HG03039 (cell line): ENCODE measurements around the gene TXNRD3.

Source experiments
- ATAC-seq: cut with Tn5 transposase; IDR thresholded peaks from one replicate; pipeline ENCODE4 v1.9.1; 2021; ENCODE audit warnings: mild to moderate bottlenecking, moderate library complexity; ENCODE audit not compliant: unreplicated experiment

The TXNRD3 gene

GRCh38 chr3:126672340-126672739 lies 17.4 kb upstream of the TXNRD3 start:
- no peak for ATAC-seq

GRCh38 chr3:126671521-126671920 lies 16.6 kb upstream of the TXNRD3 start:
- ATAC-seq: no peak

- ATAC-seq: no peak
Observed at GRCh38 chr3:126668450-126669401, 13.8 kb upstream of the TXNRD3 start.

DNA sequence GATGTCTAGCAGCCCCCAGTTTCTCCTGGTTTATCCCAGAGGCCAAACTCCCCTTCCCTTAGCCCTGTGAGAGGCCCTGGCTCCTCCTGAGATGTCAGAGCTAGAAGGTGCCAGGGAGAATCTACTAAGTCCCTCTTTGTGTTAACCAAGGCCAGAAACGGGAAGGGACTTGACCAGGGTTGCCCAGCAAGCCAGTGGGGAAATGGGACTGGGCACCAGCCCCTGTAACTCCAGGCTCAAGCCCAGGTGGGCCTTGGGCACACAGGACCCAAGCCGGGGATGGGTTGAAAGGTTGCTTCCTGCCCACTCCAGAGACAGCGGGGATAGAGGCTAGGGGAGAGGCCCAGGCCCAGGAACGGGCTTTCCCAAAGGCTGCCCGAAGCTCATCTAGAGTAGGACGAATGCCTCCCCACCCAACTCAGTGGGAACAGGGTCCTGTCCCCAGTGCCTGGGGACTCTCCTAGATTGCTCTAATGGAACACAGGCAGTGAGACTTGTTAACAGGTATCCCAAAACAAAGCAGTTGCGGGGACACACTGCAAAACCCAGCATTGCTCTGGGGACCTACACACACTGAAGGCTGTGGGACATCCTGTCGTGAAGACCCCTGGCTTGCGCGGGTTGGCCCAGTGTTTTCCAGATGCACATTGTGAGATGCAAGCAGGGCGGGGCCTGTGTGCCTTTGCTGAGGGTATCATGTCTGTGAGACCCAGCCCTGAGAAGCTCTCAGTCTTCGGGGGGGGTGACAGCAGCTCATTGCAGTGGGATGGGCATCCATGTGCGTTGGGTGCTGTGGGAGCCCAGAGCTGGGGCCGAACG lies 12.9 kb upstream of the TXNRD3 start:
- ATAC-seq: no peak

DNA sequence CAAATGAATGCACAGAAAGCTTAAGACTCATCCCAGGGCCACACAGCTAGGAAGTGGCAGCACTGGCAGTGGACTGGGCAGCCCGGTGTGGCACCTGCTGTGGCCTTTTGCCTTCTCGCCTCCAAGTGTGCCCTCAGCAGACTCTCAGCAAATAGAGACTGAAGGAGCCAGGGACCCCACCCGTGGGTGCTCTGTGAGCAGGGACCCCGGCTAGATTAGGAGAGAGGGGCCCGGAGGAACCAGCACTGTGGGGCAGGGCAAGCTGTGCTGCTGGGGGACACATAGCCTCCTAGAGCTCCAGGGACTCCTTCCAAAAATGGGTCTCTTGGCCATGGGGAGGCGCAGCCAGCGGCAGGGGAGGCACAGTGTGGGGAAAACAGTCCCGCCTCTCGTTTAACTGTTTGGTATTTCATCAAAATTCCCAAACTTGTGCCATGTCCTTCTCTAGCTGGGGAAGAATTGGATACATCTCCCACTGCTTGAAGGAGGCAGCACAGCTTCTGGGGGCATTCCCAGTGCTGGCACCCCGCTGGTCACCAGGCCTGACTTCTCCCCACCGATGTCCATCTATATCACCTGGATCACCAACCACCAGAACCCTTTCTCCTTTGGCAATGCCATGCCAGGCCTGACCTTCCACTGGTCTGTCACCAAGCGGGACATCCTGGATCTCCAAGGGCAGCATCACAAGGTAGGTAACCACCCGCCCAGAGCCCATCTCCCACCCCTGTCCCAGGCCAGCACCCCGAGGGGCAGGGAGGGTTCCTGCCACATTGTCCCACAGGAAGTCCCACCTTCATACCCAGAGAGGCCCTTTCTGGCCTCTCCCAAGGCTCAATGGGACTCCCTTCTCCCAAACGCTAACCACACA lies 12.0 kb upstream of the TXNRD3 start:
- no peak for ATAC-seq

GRCh38 chr3:126665959-126666657 lies 11.2 kb upstream of the TXNRD3 start:
- no peak for ATAC-seq

GRCh38 chr3:126665221-126665936 lies 10.5 kb upstream of the TXNRD3 start:
- no peak for ATAC-seq

GRCh38 chr3:126664591-126665214 lies 9.8 kb upstream of the TXNRD3 start:
- ATAC-seq: no peak

DNA sequence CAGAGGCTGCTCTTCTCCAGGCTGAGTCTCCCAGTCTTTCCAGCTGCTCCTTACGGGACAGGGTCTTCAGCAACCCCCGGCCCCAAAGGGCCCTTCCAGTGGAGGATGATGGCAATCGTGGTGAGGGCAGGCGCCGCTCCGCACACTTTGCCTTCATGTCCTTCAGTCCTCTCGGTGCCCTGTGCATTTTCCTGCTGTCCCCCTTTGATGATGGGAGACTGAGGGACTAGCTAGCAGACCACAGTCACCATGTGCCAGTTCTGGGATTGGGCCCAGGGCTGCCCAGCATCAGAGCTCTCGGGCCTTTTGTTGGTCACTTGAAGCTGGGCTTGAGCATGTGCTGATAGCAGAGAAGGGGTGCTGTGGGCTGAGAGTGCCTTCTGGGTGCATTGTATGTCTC lies 8.8 kb upstream of the TXNRD3 start:
- ATAC-seq: no peak

DNA sequence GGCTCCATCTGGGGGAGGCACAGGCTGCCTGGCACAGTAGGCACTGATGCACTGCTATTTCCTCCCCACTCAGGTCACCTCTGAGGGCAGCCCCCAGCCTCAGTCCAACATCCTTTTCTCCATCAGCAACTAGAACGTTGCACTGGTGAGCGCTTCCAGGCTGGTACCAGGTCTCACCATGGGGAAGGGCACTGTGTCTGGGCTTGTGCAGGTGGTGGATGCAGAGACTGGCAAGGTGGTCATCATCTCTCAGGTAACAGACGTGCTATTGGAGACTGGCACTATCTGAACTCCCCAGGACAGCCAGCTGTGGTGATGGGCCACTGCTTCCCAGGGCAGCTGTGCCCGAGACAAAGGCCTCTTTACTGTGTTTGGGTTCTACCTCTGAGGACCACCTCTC lies 8.3 kb upstream of the TXNRD3 start:
- ATAC-seq: no peak

DNA sequence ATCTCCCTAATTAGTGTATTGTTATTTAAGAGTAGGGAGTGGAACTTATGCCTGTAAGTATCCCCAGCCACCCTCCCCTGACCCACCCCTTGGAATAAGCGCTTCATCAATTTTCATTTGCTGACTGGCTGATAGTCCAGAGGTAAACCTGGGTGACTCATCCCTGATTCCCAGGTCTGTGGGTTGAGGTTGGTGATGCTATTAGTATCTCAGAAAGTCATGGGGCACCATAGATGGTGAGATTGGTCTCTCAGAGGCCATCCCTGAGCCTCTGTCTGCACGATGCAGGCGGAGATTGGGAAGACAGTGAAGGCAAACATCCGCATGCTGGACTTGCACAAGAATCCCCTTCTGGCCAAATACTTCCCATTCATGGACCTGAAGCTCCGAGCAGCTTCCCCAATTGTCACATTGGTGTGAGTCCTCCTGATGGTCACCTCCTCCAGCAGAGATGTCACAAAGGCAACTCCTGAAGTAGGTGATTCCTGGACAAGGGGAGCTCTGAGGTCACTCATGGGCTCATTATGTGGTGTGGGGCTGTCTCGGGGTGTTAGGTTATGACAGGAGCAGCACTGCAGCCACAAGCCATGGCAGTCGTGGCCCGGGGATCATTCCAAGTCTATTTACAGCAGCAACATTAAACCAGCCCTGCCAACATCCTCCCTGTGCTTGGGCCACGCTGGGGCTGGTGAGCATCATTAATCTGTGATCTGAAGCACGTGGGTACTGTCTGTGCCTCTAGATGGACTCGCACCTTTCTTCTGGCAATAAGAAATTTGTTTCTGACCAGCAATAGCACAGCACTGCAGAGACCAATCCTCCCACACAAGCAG lies 6.8 kb upstream of the TXNRD3 start:
- no peak for ATAC-seq

- no peak for ATAC-seq
Observed at GRCh38 chr3:126659915-126660886, 5.3 kb upstream of the TXNRD3 start.

- ATAC-seq: no peak
Observed at GRCh38 chr3:126658584-126658983, 3.7 kb upstream of the TXNRD3 start.

- ATAC-seq: no peak
Observed at GRCh38 chr3:126657901-126658300, 3.0 kb upstream of the TXNRD3 start.

DNA sequence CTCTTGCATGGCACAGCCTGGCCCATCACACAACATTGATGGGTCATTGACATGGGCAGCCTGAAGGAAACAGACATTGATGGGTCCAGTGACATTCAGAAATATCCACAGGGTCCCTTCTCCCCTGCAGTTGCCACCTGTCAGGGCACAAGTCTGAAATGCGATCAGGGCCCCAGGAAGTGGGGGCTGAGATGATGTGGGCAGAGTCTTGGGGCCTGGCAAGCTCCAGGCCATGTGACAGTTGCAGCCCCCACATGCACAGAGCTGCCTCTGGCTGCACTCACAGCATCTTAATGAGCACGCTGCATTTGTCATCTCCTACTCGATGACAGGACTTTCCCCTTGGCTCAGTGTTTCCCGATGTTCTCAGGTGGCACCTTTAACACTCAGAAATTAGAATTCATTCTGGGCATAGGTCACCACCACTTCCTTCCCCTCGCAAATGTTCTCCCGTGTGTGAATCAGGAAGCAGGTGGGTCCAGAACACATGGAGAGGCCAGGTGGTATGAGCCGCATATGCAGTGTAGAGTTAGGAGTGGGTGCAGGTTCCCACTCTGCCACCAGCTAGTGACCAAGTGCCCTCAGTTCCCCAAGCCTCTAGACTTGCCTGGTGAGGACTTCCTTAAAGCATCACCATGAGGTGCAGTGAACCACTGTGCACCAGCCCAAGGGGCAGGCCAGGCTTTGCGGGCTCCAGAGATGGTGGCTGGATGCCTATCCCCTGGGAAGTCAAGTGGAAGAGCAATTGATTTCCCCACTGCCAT lies 1.6 kb upstream of the TXNRD3 start:
- no peak for ATAC-seq

DNA sequence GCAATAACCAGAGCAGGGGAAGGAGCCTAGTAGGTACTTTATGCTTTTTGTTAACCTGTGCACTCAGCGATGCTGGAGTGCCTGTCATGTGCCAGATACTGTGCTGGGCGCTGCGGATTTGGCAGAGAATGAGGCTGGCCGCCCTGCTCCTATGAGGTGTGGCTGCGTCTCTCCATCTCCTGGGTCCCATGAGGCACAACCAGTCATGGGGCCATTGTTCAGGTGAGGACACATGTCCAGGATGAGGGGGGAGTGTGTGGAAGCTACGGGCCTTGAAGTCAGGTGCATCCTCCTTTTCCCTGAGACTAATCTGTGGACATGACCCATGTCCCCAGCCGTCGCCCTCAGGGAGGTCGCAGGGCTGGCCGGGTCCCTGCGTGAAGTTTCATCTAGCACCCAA lies 963 bp upstream of the TXNRD3 start:
- no peak for ATAC-seq
